AG10803 (cell line): ENCODE measurements around the gene RMND5B.

ENCODE experiments used
- DNase-seq: peaks from one replicate; pipeline ENCODE4 v3.0.0; 2010; ENCODE audit warnings: low read depth
- H3K4me3 ChIP-seq: 2 replicates; pipeline ENCODE4 v1.5.1; 2011; ENCODE audit warnings: mild to moderate bottlenecking, low read length, control low read depth
- TF ChIP-seq, protein P1 (sequence below): conservative IDR thresholded peaks from 2 replicates; pipeline ENCODE4 v1.5.1; 2011; ENCODE audit warnings: mild to moderate bottlenecking, low read length, control low read depth, inconsistent platforms

RMND5B gene

GRCh38 chr5:178199581-178200434, 69.0 kb downstream of the RMND5B start:
- TF ChIP-seq, protein P1, sequence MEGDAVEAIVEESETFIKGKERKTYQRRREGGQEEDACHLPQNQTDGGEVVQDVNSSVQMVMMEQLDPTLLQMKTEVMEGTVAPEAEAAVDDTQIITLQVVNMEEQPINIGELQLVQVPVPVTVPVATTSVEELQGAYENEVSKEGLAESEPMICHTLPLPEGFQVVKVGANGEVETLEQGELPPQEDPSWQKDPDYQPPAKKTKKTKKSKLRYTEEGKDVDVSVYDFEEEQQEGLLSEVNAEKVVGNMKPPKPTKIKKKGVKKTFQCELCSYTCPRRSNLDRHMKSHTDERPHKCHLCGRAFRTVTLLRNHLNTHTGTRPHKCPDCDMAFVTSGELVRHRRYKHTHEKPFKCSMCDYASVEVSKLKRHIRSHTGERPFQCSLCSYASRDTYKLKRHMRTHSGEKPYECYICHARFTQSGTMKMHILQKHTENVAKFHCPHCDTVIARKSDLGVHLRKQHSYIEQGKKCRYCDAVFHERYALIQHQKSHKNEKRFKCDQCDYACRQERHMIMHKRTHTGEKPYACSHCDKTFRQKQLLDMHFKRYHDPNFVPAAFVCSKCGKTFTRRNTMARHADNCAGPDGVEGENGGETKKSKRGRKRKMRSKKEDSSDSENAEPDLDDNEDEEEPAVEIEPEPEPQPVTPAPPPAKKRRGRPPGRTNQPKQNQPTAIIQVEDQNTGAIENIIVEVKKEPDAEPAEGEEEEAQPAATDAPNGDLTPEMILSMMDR = no peak
- H3K4me3 ChIP-seq = no peak overlapping the region
- no peak for DNase-seq
